Measurements from ENCODE around the gene NCKAP5. TPM values are rescaled to one million over a fixed set of nuclear protein-coding genes. Genes with fewer than 3 reads are reported as not detected.

NCKAP5 gene
- total RNA-seq, 1 donor from 2014 or later, result 8.8 TPM

GRCh38 chr2:133365117-133365516, 203.1 kb downstream of the NCKAP5 start:
- Histone ChIP-seq H3K27ac (no peak overlapping the region), H3K9me3 (no peaks in the 10 kb centered on the region), H3K4me3 (no peak overlapping the region), H3K36me3 (no peaks in the 10 kb centered on the region), H3K4me1 (no peaks in the 10 kb centered on the region), H3K27me3 (no peaks in the 10 kb centered on the region)
- intact Hi-C loops (cut with DNase I), result no loop called here
- TF ChIP-seq CTCF (IDR thresholded peaks at IDR 0.05), result no peak
- DNase-seq (ENCODE audit: extremely low spot score in 2 of 2), result no peak

- Histone ChIP-seq H3K4me1 (no peaks in the 10 kb centered on the region), H3K36me3 (no peaks in the 10 kb centered on the region), H3K9me3 (no peaks in the 10 kb centered on the region), H3K4me3 (no peak overlapping the region), H3K27me3 (no peaks in the 10 kb centered on the region), H3K27ac (no peak overlapping the region)
- TF ChIP-seq POLR2A (IDR thresholded peaks at IDR 0.05), result no peak
- no peak for TF ChIP-seq POLR2AphosphoS5 (IDR thresholded peaks at IDR 0.05; ENCODE audit: insufficient read depth in 1 of 2, low read depth in 1 of 2)
- intact Hi-C loops (cut with DNase I), result no loop called here
- no peak for DNase-seq (ENCODE audit: extremely low spot score in 2 of 2)
Observed at GRCh38 chr2:133364636-133365035, 203.6 kb downstream of the NCKAP5 start.

DNA sequence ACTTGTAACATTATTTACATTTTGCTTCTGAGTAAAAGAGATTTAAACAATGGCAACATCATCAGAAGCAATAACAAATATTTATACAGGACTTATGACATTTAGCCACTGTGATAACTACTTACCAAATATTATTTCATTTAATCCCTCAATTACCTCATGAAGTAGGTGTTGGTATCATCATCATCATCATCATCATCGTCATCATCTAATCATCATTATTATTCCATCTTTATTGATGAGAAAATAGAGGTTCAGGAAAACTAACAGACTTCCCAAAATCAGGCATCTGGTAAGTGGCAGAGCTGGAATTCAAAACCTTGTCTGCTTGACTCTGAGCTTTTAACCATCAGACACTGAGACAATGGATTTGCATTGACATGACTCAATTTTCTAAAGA, 204.4 kb downstream of the NCKAP5 start:
- no peaks in the 10 kb centered on the region for H3K27me3 ChIP-seq
- no peaks in the 10 kb centered on the region for H3K4me1 ChIP-seq
- no peak overlapping the region for H3K4me3 ChIP-seq
- no peaks in the 10 kb centered on the region for H3K36me3 ChIP-seq
- TF ChIP-seq POLR2AphosphoS5 (IDR thresholded peaks at IDR 0.05; ENCODE audit: insufficient read depth in 1 of 2, low read depth in 1 of 2) (no peak), POLR2A (IDR thresholded peaks at IDR 0.05) (no peak), CTCF (IDR thresholded peaks at IDR 0.05) (no peak)
- no peak overlapping the region for H3K27ac ChIP-seq
- DNase-seq (ENCODE audit: extremely low spot score in 2 of 2), result no peak
- intact Hi-C loops (cut with DNase I), result no loop called here
- H3K9me3 ChIP-seq, result no peaks in the 10 kb centered on the region

GRCh38 chr2:133362061-133362476, 206.2 kb downstream of the NCKAP5 start:
- Histone ChIP-seq H3K9me3 (no peaks in the 10 kb centered on the region), H3K27ac (no peak overlapping the region), H3K4me3 (no peak overlapping the region), H3K36me3 (no peaks in the 10 kb centered on the region), H3K27me3 (no peaks in the 10 kb centered on the region), H3K4me1 (no peaks in the 10 kb centered on the region)
- intact Hi-C loops (cut with DNase I), result no loop called here
- DNase-seq (ENCODE audit: extremely low spot score in 2 of 2), result no peak
- no peak for TF ChIP-seq CTCF (IDR thresholded peaks at IDR 0.05)
- no peak for TF ChIP-seq POLR2AphosphoS5 (IDR thresholded peaks at IDR 0.05; ENCODE audit: insufficient read depth in 1 of 2, low read depth in 1 of 2)
- no peak for TF ChIP-seq POLR2A (IDR thresholded peaks at IDR 0.05)

- no peak for DNase-seq (ENCODE audit: extremely low spot score in 2 of 2)
- intact Hi-C loops (cut with DNase I), result no loop called here
Observed at GRCh38 chr2:133360882-133361281, 207.4 kb downstream of the NCKAP5 start.

More at GRCh38 chr2:133360882-133361281, 207.4 kb downstream of the NCKAP5 start:
- Histone ChIP-seq H3K4me3 (no peak overlapping the region), H3K27me3 (no peaks in the 10 kb centered on the region), H3K36me3 (no peaks in the 10 kb centered on the region), H3K4me1 (no peaks in the 10 kb centered on the region), H3K27ac (no peak overlapping the region), H3K9me3 (no peaks in the 10 kb centered on the region)
- TF ChIP-seq CTCF (IDR thresholded peaks at IDR 0.05) (no peak), POLR2AphosphoS5 (IDR thresholded peaks at IDR 0.05; ENCODE audit: insufficient read depth in 1 of 2, low read depth in 1 of 2) (no peak), POLR2A (IDR thresholded peaks at IDR 0.05) (no peak)

Measured in vagina (tissue), 2 donors.